ENCODE measurements around the gene MDH1B. TPM values are rescaled to one million over a fixed set of nuclear protein-coding genes. Genes with fewer than 3 reads are reported as not detected.

MDH1B gene
- total RNA-seq, 1 donor from 2014 or later, result 4.6 TPM

GRCh38 chr2:206780671-206781070, 15.5 kb upstream of the MDH1B start:
- Mint-ChIP-seq H3K4me3 (no peak overlapping the region), H3K27ac (ENCODE audit: unreplicated experiment) (no peak overlapping the region), H3K4me1 (peaks cover 4% of the 10 kb centered on the region), H3K9me3 (peaks cover 9% of the 10 kb centered on the region), H3K27me3 (ENCODE audit: low read depth) (no peaks in the 10 kb centered on the region), H3K36me3 (ENCODE audit: low read depth) (peaks cover 60% of the 10 kb centered on the region)
- TF ChIP-seq CTCF (conservative IDR thresholded peaks at IDR 0.05), result no peak
- no peak for DNase-seq (ENCODE audit: low read depth, low spot score)

GRCh38 chr2:206776432-206776831, 11.3 kb upstream of the MDH1B start:
- H3K27me3 Mint-ChIP-seq (ENCODE audit: low read depth), result no peaks in the 10 kb centered on the region
- no peak overlapping the region for H3K27ac Mint-ChIP-seq (ENCODE audit: unreplicated experiment)
- TF ChIP-seq CTCF (conservative IDR thresholded peaks at IDR 0.05), result no peak
- H3K9me3 Mint-ChIP-seq, result peaks cover 9% of the 10 kb centered on the region
- no peaks in the 10 kb centered on the region for H3K4me1 Mint-ChIP-seq
- DNase-seq (ENCODE audit: low read depth, low spot score), result no peak
- H3K36me3 Mint-ChIP-seq (ENCODE audit: low read depth), result peaks cover 61% of the 10 kb centered on the region
- no peak overlapping the region for H3K4me3 Mint-ChIP-seq

GRCh38 chr2:206774871-206775270, 9.7 kb upstream of the MDH1B start:
- Mint-ChIP-seq H3K4me1 (no peaks in the 10 kb centered on the region), H3K9me3 (peaks cover 5% of the 10 kb centered on the region), H3K27me3 (ENCODE audit: low read depth) (no peaks in the 10 kb centered on the region), H3K4me3 (no peak overlapping the region), H3K36me3 (ENCODE audit: low read depth) (peaks cover 53% of the 10 kb centered on the region), H3K27ac (ENCODE audit: unreplicated experiment) (no peak overlapping the region)
- DNase-seq (ENCODE audit: low read depth, low spot score), result no peak
- no peak for TF ChIP-seq CTCF (conservative IDR thresholded peaks at IDR 0.05)

- peaks cover 9% of the 10 kb centered on the region for H3K27me3 Mint-ChIP-seq (ENCODE audit: low read depth)
- peak overlapping the region; percentile 94 for H3K4me3 Mint-ChIP-seq
- peaks cover 2% of the 10 kb centered on the region for H3K36me3 Mint-ChIP-seq (ENCODE audit: low read depth)
- no peak for TF ChIP-seq CTCF (conservative IDR thresholded peaks at IDR 0.05)
- no peak for DNase-seq (ENCODE audit: low read depth, low spot score)
- no peaks in the 10 kb centered on the region for H3K9me3 Mint-ChIP-seq
- H3K27ac Mint-ChIP-seq (ENCODE audit: unreplicated experiment), result peak overlapping the region; percentile 97
- peaks cover 18% of the 10 kb centered on the region for H3K4me1 Mint-ChIP-seq
These were observed 1.2 kb upstream of the MDH1B start for GRCh38 chr2:206766057-206766930.

GRCh38 chr2:206764673-206765241, 371 bp downstream of the MDH1B start:
- no peaks in the 10 kb centered on the region for H3K36me3 Mint-ChIP-seq (ENCODE audit: low read depth)
- peak overlapping the region; percentile 97 for H3K27ac Mint-ChIP-seq (ENCODE audit: unreplicated experiment)
- no peak for TF ChIP-seq CTCF (conservative IDR thresholded peaks at IDR 0.05)
- peaks cover 17% of the 10 kb centered on the region for H3K27me3 Mint-ChIP-seq (ENCODE audit: low read depth)
- H3K4me3 Mint-ChIP-seq, result peak overlapping the region; percentile 94
- DNase-seq (ENCODE audit: low read depth, low spot score), result no peak
- H3K4me1 Mint-ChIP-seq, result peaks cover 18% of the 10 kb centered on the region
- no peaks in the 10 kb centered on the region for H3K9me3 Mint-ChIP-seq

Data from neural crest cell (in vitro differentiated cells).